CD4-positive, alpha-beta T cell treated with Interleukin-2 at 100 ng/mL for 4 hours (primary cell): Measurements from ENCODE around the gene LRPAP1.
"Not testable (repeated sequence)": the region's sequence is repeated elsewhere in the genome, so short reads cannot be mapped to it uniquely, and the experiment has no call there.

ENCODE experiments used
- DNase-seq: peaks from one replicate; pipeline ENCODE4 v3.0.0-alpha.2; 2020; ENCODE audit warnings: low spot score

The LRPAP1 gene

GRCh38 chr4:3519468-3520264, 12.6 kb downstream of the LRPAP1 start:
- no peak for DNase-seq

- no peak for DNase-seq
Measured at GRCh38 chr4:3518941-3519340, 13.3 kb downstream of the LRPAP1 start.

GRCh38 chr4:3518511-3518880, 13.7 kb downstream of the LRPAP1 start:
- no peak for DNase-seq

DNA sequence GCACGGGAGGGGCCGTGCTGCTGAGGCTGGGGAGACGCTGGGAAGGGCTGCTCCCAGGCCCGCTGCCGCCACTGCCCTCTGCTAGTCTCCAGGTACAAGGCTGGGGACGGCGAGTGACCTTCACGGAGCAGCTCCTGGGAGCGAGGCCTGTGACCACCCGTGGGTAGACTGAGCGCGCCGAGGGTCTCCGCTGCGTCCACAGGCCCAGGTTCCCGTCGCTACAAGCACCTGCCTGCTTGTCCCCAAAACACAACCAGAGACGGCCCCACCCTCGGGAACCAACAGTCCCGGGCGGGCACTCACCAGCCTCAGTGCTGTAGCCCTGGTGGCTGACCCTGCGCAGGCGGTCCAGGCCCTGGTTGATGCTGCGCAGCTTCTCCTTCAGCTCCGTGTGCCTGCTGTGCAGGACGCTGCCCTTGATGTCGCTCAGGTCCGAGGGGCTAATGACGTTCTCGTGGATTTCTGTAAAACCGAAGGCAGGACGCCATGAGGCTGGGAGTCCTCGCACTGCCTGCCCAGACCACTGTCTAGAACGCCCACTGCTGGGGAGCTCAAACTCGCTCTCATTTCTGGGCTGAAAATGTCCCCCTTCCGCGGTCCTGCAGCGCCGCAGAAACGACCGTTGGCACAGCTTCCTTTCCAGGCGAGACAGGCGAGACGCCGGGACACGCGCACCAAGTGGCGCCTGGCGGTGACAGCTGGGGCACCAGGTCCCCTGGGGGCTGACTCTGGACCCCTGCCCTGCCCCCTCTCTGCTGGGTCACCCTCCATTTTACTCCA, 14.3 kb downstream of the LRPAP1 start:
- no peak for DNase-seq

- DNase-seq = no peak
Measured at GRCh38 chr4:3516836-3517730, 15.1 kb downstream of the LRPAP1 start.

DNA sequence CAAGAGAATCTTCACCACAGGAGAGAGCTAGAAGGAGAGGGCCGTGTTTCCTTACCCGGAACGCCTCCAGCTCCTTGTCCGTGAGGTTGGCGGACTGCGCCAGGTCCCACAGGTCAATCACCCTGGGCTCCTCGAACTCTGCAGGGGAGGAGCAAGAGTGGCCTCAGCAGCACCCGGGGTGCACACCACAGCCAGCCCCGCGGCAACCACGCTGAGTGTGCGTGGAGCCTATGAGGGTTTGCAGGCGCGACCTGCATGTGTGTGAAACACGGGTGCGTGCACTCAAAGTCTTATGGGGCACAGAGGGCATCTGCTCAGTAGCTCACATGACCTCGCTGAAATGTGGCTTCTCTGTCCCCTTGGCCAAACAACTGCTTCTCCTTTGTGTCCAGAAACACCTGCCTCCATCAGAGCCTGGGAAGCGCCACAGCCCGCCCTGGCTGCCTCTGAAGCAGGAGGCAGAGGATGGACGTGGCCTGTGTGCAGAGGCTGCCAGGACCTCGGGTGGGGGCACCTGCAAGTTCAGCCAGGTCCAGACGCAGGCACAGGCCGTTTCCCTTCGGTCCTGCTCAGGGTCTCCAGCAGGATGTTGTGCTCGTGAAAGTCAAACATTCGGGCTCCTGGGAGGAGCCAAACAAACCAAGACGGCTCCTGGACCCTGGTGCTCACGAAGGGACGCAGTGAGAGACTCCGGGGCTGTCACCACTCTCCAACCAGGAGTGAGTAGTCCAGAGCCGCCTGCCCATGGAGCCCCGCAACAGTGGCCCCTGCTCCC, 16.0 kb downstream of the LRPAP1 start:
- no peak for DNase-seq

DNA sequence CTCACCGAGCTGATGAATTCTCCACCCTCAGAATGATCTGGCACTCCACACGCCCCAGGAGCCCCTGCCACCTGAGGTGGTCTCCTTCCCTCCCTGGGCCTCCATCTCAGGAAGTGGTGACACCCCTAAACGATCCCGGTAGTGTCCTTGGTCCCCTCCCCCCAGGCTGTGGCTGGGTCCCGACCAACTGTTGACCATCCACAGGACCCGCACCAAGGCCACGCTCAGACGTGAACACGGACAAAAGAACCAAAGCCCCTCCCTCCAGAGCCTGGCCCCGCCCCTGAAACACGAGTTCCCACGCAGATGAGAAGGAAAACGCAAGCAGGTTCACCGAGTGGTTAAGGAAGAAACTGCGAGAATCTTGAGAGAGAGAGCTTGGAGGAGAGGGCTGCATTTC, 16.6 kb downstream of the LRPAP1 start:
- no peak for DNase-seq

DNA sequence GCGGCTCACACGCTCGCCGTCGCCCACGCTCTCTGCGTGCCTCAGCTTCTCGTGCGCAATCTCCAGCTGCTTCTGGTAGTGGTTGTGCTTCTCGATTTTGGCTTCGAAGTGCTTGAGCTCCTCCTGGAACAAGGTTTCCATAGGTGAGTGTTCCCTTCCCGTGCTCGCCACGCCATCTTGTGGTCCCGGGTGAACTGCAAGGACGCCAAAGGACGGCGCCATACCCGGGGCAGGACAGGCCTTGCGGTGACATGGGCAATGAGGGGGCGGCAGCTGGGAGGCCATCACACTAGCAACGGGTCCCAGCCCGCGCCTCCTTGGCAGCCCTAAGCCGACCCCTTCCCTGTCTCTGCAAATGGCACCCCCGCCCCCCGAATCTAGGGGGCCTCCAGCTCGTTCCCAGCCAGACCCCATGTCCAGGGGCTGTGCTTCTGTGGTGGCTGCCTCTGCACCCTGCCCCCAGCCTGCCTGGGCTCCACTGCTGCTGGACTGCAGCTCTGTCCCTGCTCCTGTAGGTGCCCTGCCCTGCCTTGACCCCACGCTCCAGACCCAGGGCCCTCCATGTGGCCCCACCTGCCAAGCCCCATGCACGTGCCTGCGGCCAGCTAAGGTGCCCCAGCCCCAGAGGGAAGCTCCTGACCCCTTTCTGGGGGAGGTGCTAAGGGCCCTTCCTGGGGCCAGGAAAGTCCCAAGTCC, 17.3 kb downstream of the LRPAP1 start:
- no peak for DNase-seq

DNA sequence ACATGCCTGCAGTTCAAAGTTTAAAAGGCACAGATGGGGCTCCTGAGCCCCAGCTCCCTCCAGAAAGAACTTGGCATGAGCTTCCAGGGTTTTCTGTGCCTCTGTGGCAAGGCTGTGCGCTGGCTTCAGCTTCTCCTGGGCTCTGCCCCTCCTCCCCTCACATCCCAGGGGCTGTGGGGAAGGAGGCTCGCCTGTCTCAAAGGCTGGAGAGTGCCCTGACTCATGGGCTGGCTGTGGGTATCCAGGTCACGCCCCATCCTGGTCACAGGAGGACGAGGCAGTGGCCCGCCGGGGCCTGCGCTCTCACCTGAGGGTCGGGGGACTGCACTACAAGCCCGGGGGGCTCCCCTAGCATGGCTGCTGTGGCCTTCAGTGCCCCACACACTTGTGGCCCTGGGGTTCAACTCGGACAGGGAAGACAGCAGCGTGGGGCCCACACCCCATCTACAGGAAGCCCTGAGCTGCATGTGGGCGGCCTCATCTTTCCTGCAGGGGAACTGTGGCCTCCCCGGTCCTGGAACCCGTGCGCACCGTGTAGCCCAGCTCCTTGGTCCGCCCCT, 17.9 kb downstream of the LRPAP1 start:
- no peak for DNase-seq

DNA sequence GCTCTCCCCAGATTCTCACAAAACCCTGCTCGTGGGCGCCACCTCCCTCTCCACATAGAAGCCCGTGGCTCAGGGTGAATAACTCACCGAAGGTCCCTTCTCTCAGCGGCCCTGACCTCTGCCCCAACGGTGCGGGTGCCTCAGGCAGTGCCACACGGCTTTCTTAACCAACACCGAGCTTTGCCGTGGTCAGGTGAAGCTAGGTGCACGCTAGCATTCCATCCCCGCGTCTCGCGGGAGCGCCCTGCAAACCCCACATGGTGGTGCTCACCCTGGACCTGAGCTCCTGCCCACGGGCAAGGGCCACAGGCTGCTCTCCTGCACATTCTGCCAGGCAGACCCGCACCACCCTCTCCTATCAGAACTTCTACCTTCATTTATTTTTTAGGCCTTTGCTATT, 18.4 kb downstream of the LRPAP1 start:
- DNase-seq = no peak

GRCh38 chr4:3512719-3513118, 19.5 kb downstream of the LRPAP1 start:
- no peak for DNase-seq

GRCh38 chr4:3512279-3512678, 19.9 kb downstream of the LRPAP1 start:
- DNase-seq = no peak

GRCh38 chr4:3511601-3512000, 20.6 kb downstream of the LRPAP1 start:
- not testable (repeated sequence) for DNase-seq

DNA sequence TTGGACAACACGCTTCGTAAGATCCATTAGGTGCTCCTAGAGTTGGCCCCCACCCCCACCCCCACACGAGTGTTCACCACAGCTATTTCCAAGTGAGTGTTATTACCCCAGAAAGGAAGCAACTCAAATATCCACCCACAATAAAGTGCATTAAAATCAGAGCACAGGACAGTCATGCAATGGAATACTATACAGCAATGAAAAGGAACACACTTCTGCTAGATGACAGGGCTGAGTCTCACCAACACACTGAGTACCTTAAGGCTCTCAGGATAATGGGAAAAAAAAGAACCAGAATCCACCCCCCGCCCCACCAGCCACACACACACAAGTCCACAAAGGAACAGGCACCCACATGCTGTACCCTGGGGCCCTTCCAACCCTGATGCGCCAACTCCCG, 21.0 kb downstream of the LRPAP1 start:
- DNase-seq = no peak

- DNase-seq = no peak
Measured at GRCh38 chr4:3510481-3510880, 21.7 kb downstream of the LRPAP1 start.

DNA sequence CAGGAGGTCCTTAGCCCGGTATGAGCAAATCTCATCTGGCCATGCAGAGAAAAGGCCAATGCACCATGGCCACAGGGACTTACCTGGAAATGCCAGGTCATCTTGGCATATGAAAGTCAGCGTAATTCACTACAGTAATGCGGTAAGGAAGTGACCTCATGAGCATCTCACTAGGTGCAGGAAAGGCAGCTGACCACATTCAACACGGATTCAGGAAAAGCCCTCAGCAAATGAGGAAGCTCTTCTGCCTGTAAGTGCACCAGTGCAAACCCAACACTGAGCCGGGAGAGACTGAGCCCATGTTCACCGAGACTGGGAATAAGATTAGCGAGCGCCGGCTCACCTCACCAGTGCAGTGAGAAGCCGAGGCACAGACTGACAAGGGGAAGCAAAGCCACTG, 23.7 kb downstream of the LRPAP1 start:
- no peak for DNase-seq

GRCh38 chr4:3505231-3505630, 27.0 kb downstream of the LRPAP1 start:
- DNase-seq = no peak

GRCh38 chr4:3502941-3503936, 29.0 kb downstream of the LRPAP1 start:
- DNase-seq = no peak

- no peak for DNase-seq
Measured at GRCh38 chr4:3501825-3502425, 30.3 kb downstream of the LRPAP1 start.
